WTC11 (cell line): ENCODE measurements around the gene OGDH. TPM values are rescaled to one million over a fixed set of nuclear protein-coding genes. Genes with fewer than 3 reads are reported as not detected.

ENCODE experiments used
- ATAC-seq: fragments of 200-7000 bp; cut with Tn5 transposase; 2 replicates; pipeline ENCODE4 v1.10.0; 2021; ENCODE audit warnings: mild to moderate bottlenecking, moderate library complexity
- CTCF ChIA-PET: fragments of 300-600 bp; sonication (Branson Sonifier 250); formaldehyde crosslinking; loops from one replicate; lab custom pipeline; 2021; ENCODE audit warnings: antibody characterized with exemption; lab: Charles Lee
- POLR2A ChIA-PET: fragments of 350-600 bp; sonication (Branson Sonifier 250); formaldehyde crosslinking; loops from one replicate; lab custom pipeline; 2021; ENCODE audit warnings: antibody characterized with exemption; lab: Charles Lee
- DNase-seq: peaks from one replicate; pipeline ENCODE4 v3.0.0; 2021; ENCODE audit warnings: low spot score
- H3K27ac Mint-ChIP-seq: 2 replicates; pipeline ENCODE4 v1.8.0; 2021; ENCODE audit warnings: mixed read lengths
- H3K27me3 Mint-ChIP-seq: 2 replicates; pipeline ENCODE4 v1.8.0; 2021; ENCODE audit warnings: low read depth, mild to moderate bottlenecking, moderate library complexity, mixed read lengths
- H3K36me3 Mint-ChIP-seq: 2 replicates; pipeline ENCODE4 v1.8.0; 2021; ENCODE audit warnings: mixed read lengths
- H3K4me1 Mint-ChIP-seq: 2 replicates; pipeline ENCODE4 v1.8.0; 2022; ENCODE audit warnings: mixed read lengths
- H3K4me3 Mint-ChIP-seq: 2 replicates; pipeline ENCODE4 v1.8.0; 2021; ENCODE audit warnings: mild to moderate bottlenecking, moderate library complexity, mixed read lengths
- H3K9me3 Mint-ChIP-seq: 2 replicates; pipeline ENCODE4 v1.8.0; 2021; ENCODE audit warnings: mixed read lengths
- ATF2 ChIP-seq: sonication (generic); formaldehyde crosslinking; IDR thresholded peaks from 2 replicates; pipeline ENCODE4 v1.8.1; 2022; ENCODE audit warnings: low read depth, missing genetic modification reagents, borderline replicate concordance
- CREB1 ChIP-seq: sonication (generic); formaldehyde crosslinking; IDR thresholded peaks from 2 replicates; pipeline ENCODE4 v1.8.0; 2023; ENCODE audit warnings: mild to moderate bottlenecking, missing genetic modification reagents
- CTCF ChIP-seq: fragments of 200-600 bp; IDR thresholded peaks from 2 replicates; pipeline ENCODE4 v1.8.0; 2022; ENCODE audit warnings: antibody characterized with exemption
- E2F5 ChIP-seq: sonication (generic); formaldehyde crosslinking; IDR thresholded peaks from 2 replicates; pipeline ENCODE4 v1.8.1; 2022; ENCODE audit warnings: mild to moderate bottlenecking, moderate library complexity, missing genetic modification reagents
- ESRRA ChIP-seq: sonication (generic); formaldehyde crosslinking; IDR thresholded peaks from 2 replicates; pipeline ENCODE4 v1.8.1; 2022; ENCODE audit warnings: mild to moderate bottlenecking, missing genetic modification reagents, borderline replicate concordance
- ETV6 ChIP-seq: sonication (generic); formaldehyde crosslinking; IDR thresholded peaks from 2 replicates; pipeline ENCODE4 v1.8.1; 2022; ENCODE audit warnings: mild to moderate bottlenecking, missing genetic modification reagents
- FOXP1 ChIP-seq: sonication (generic); formaldehyde crosslinking; IDR thresholded peaks from 2 replicates; pipeline ENCODE4 v1.8.0; 2022; ENCODE audit warnings: missing genetic modification reagents, mild to moderate bottlenecking, moderate library complexity, borderline replicate concordance
- GABPB1 ChIP-seq: sonication (generic); formaldehyde crosslinking; IDR thresholded peaks from 2 replicates; pipeline ENCODE4 v1.8.1; 2023; ENCODE audit warnings: mild to moderate bottlenecking, missing genetic modification reagents
- MLX ChIP-seq: sonication (generic); formaldehyde crosslinking; IDR thresholded peaks from 2 replicates; pipeline ENCODE4 v1.8.1; 2023; ENCODE audit warnings: mild to moderate bottlenecking, missing genetic modification reagents, moderate library complexity
- MYBL2 ChIP-seq: sonication (generic); formaldehyde crosslinking; IDR thresholded peaks from 2 replicates; pipeline ENCODE4 v1.8.1; 2023; ENCODE audit warnings: mild to moderate bottlenecking, moderate library complexity, missing genetic modification reagents
- NFATC4 ChIP-seq: fragments of 250-450 bp; sonication (Bioruptor Pico); IDR thresholded peaks from 2 replicates; pipeline ENCODE4 v1.9.0; 2021; ENCODE audit warnings: mild to moderate bottlenecking
- NFE2L1 ChIP-seq: sonication (generic); formaldehyde crosslinking; IDR thresholded peaks from 2 replicates; pipeline ENCODE4 v1.8.1; 2023; ENCODE audit warnings: missing genetic modification reagents
- NR2C2 ChIP-seq: sonication (generic); formaldehyde crosslinking; IDR thresholded peaks from 2 replicates; pipeline ENCODE4 v1.8.0; 2022; ENCODE audit warnings: mild to moderate bottlenecking, missing genetic modification reagents
- RORB ChIP-seq: fragments of 250-450 bp; sonication (Bioruptor Pico); IDR thresholded peaks from 2 replicates; pipeline ENCODE4 v1.9.0; 2021; ENCODE audit warnings: mild to moderate bottlenecking
- SP1 ChIP-seq: sonication (generic); formaldehyde crosslinking; conservative IDR thresholded peaks from 2 replicates; pipeline ENCODE4 v1.8.1; 2022; ENCODE audit warnings: missing genetic modification reagents
- USF2 ChIP-seq: sonication (generic); formaldehyde crosslinking; IDR thresholded peaks from 2 replicates; pipeline ENCODE4 v1.8.1; 2023; ENCODE audit warnings: mild to moderate bottlenecking, missing genetic modification reagents, moderate library complexity
- ZNF281 ChIP-seq: sonication (generic); formaldehyde crosslinking; IDR thresholded peaks from 2 replicates; pipeline ENCODE4 v1.8.0; 2023; ENCODE audit warnings: mild to moderate bottlenecking, missing genetic modification reagents
- ZNF512 ChIP-seq: sonication (generic); formaldehyde crosslinking; IDR thresholded peaks from 2 replicates; pipeline ENCODE4 v1.8.1; 2022; ENCODE audit warnings: missing genetic modification reagents, borderline replicate concordance
- ZNF532 ChIP-seq: fragments of 250-450 bp; sonication (Bioruptor Pico); IDR thresholded peaks from 2 replicates; pipeline ENCODE4 v1.9.0; 2021; ENCODE audit warnings: mild to moderate bottlenecking, borderline replicate concordance
- total RNA-seq: library from RNA; stranded (reverse); gene quantifications from 3 replicates; pipeline ENCODE4 v1.2.3, GENCODE V29; 2021

Gene OGDH
- total RNA-seq, 1 experiment from 2014 or later: 79.6 TPM

- ATAC-seq (no peak), DNase-seq (no peak)
- Mint-ChIP-seq H3K4me1 (no peaks in the 10 kb centered on the region), H3K36me3 (peaks cover 21% of the 10 kb centered on the region), H3K27me3 (no peaks in the 10 kb centered on the region), H3K27ac (peak overlapping the region; percentile 82), H3K4me3 (no peak overlapping the region), H3K9me3 (peaks cover 14% of the 10 kb centered on the region)
- CTCF ChIA-PET: no interaction called here
- POLR2A ChIA-PET: no interaction called here
- TF ChIP-seq SP1: no peak
- no peak for TF ChIP-seq ZNF532
- TF ChIP-seq GABPB1: no peak
- TF ChIP-seq FOXP1 (CRISPR knock-in tag): no peak
- no peak for TF ChIP-seq MYBL2
- no peak for TF ChIP-seq NR2C2 (CRISPR knock-in tag)
Measured at GRCh38 chr7:44664780-44665461, 58.5 kb downstream of the OGDH start.

GRCh38 chr7:44665531-44666213 lies 59.2 kb downstream of the OGDH start:
- H3K27me3 Mint-ChIP-seq: no peaks in the 10 kb centered on the region
- H3K36me3 Mint-ChIP-seq: peaks cover 15% of the 10 kb centered on the region
- peak overlapping the region; percentile 82 for H3K27ac Mint-ChIP-seq
- ATAC-seq (no peak), DNase-seq (no peak)
- no peaks in the 10 kb centered on the region for H3K4me1 Mint-ChIP-seq
- H3K9me3 Mint-ChIP-seq: peaks cover 6% of the 10 kb centered on the region
- no peak overlapping the region for H3K4me3 Mint-ChIP-seq
- POLR2A ChIA-PET: no interaction called here
- CTCF ChIA-PET: no interaction called here
- no peak for TF ChIP-seq RORB (CRISPR knock-in tag)
- no peak for TF ChIP-seq ESRRA (CRISPR knock-in tag)
- TF ChIP-seq NFE2L1 (CRISPR knock-in tag): no peak
- TF ChIP-seq ZNF281 (CRISPR knock-in tag): no peak
- TF ChIP-seq NFATC4 (CRISPR knock-in tag): no peak
- no peak for TF ChIP-seq MLX (CRISPR knock-in tag)
- TF ChIP-seq USF2 (CRISPR knock-in tag): no peak
- no peak for TF ChIP-seq ZNF512
- no peak for TF ChIP-seq ETV6 (CRISPR knock-in tag)
- no peak for TF ChIP-seq CREB1
- no peak for TF ChIP-seq E2F5 (CRISPR knock-in tag)
- TF ChIP-seq CTCF: no peak
- no peak for TF ChIP-seq ATF2 (CRISPR knock-in tag)
